ENCODE data around the gene KRT83.

DNA sequence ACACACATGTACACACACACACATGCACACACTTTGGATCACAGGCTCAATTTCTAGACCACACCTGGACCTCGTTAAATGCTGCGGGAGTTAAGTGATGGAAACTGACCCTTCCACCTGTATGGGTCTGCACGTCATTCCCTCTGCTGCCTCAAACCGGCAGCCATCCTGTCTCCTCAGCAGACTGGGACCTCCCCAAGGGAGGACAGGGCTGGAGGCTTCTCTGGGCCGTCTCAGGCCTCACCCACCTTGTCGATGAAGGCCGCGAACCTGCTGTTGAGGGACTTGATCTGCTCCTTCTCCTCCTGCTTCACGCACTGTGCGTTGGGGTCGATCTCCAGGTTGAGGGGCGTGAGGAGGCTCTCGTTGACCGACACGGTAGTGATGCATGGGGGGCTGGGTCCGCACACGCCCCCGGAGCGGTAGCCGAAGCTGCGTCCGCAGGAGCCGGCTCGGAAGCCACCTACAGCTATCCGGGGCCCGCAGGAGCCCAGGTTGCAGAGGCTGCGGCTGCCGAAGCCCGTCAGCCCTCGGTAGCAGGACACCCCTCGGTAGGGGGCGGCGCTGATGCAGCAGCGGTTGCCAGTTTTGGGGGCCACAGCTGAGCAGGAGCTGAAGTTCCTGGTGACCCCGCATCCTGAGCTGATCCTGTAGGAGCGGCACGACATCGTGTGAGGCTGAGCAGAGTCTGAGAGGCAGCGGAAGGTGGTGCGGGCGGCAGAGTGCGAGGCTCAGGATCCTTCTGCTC, 45.7 kb upstream of the KRT83 start, which contains the start of gene KRT85:
- TF ChIP-seq EZH2phosphoT487 (IDR thresholded peaks at IDR 0.05; ENCODE audit: borderline replicate concordance, low read length): no peak
- TF ChIP-seq CTCF (IDR thresholded peaks at IDR 0.05; ENCODE audit: low read depth, low read length, poor library complexity, severe bottlenecking): no peak

All from DOHH2 (cell line).